Activated CD4-positive, alpha-beta memory T cell treated with anti-CD3 and anti-CD28 coated beads, Interleukin-2, amount 10 ng/mL, durations not matched to agents 7 days and 5 days (primary cell): ENCODE results near the gene CNNM3. TPM values are rescaled to one million over a fixed set of nuclear protein-coding genes. Genes with fewer than 3 reads are reported as not detected.

ENCODE experiments used
- CTCF ChIA-PET: fragments of 350-600 bp; sonication (Branson Sonifier 250); formaldehyde crosslinking; loops from one replicate; lab custom pipeline; 2021; ENCODE audit warnings: antibody characterized with exemption, inconsistent platforms; lab: Charles Lee
- POLR2A ChIA-PET: fragments of 350-600 bp; sonication (Branson Sonifier 250); formaldehyde crosslinking; loops from one replicate; lab custom pipeline; 2021; ENCODE audit warnings: antibody characterized with exemption; lab: Charles Lee
- DNase-seq: peaks from one replicate; pipeline ENCODE4 v3.0.0-alpha.2; 2020
- H3K27ac Mint-ChIP-seq: one replicate; pipeline ENCODE4 v1.8.0; 2021; ENCODE audit warnings: mild to moderate bottlenecking, mixed read lengths
- H3K27me3 Mint-ChIP-seq: one replicate; pipeline ENCODE4 v1.8.0; 2021; ENCODE audit warnings: mixed read lengths
- H3K36me3 Mint-ChIP-seq: one replicate; pipeline ENCODE4 v1.8.0; 2021; ENCODE audit warnings: low read depth, mixed read lengths
- H3K4me1 Mint-ChIP-seq: one replicate; pipeline ENCODE4 v1.8.0; 2021; ENCODE audit warnings: mixed read lengths
- H3K4me3 Mint-ChIP-seq: one replicate; pipeline ENCODE4 v1.8.0; 2021; ENCODE audit warnings: mild to moderate bottlenecking, mixed read lengths
- H3K9me3 Mint-ChIP-seq: one replicate; pipeline ENCODE4 v1.8.0; 2021; ENCODE audit warnings: mixed read lengths
- total RNA-seq, 2 experiments: library from RNA; stranded (reverse); gene quantifications; one replicate each; pipeline ENCODE4 v1.2.3, GENCODE V29; 2021

Gene CNNM3
- total RNA-seq, 2 experiments from 2014 or later = 26.6 to 28.5 TPM

DNA sequence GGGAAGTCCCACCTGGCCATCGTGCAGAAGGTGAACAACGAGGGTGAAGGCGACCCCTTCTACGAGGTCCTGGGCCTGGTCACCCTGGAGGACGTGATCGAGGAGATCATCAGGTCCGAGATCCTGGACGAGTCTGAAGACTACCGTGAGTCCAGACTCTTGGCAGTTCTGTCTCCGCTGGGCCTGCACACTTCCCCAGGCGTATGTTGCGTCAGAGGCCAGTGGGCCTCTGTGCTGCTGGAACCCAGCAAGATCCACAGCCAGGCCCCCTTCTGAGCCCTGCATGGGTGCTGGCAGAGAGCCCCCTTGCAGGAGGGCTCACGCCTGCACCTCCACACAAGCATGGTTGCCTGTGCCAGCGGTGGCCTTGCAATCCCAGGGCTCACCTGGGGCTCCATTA is 9.0 kb downstream of the CNNM3 start:
- Mint-ChIP-seq H3K27me3 (no peaks in the 10 kb centered on the region), H3K27ac (no peak overlapping the region), H3K36me3 (peaks cover 47% of the 10 kb centered on the region), H3K9me3 (no peaks in the 10 kb centered on the region), H3K4me1 (peaks cover 17% of the 10 kb centered on the region), H3K4me3 (no peak overlapping the region)
- CTCF ChIA-PET = interaction anchor here (1.2 kb wide), 1 partner anchor 33 kb away, joined by 4 read pairs; the partner anchor contains the start of gene ANKRD39
- POLR2A ChIA-PET = interaction anchor here (1.2 kb wide), 1 partner anchor 9 kb away, joined by 4 read pairs; the partner anchor contains the start of gene CNNM3
- no peak for DNase-seq

- no peak overlapping the region for H3K27ac Mint-ChIP-seq
- no peaks in the 10 kb centered on the region for H3K9me3 Mint-ChIP-seq
- peaks cover 55% of the 10 kb centered on the region for H3K36me3 Mint-ChIP-seq
- H3K4me1 Mint-ChIP-seq = peaks cover under 1% of the 10 kb centered on the region
- no peak overlapping the region for H3K4me3 Mint-ChIP-seq
- POLR2A ChIA-PET = interaction anchor here (1.3 kb wide), 1 partner anchor 9 kb away, joined by 4 read pairs; no protein-coding TSS in a partner anchor
- no peaks in the 10 kb centered on the region for H3K27me3 Mint-ChIP-seq
- CTCF ChIA-PET = no interaction called here
- no peak for DNase-seq
These were observed 10.6 kb downstream of the CNNM3 start for GRCh38 chr2:96826546-96827278.

GRCh38 chr2:96828436-96828835 is 12.4 kb downstream of the CNNM3 start:
- ChIA-PET CTCF (no interaction called here), POLR2A (interaction anchor here (1.4 kb wide), 1 partner anchor 11 kb away, joined by 3 read pairs; no protein-coding TSS in a partner anchor)
- Mint-ChIP-seq H3K4me3 (no peak overlapping the region), H3K4me1 (no peaks in the 10 kb centered on the region), H3K27ac (no peak overlapping the region), H3K36me3 (peaks cover 69% of the 10 kb centered on the region), H3K27me3 (no peaks in the 10 kb centered on the region), H3K9me3 (no peaks in the 10 kb centered on the region)
- DNase-seq = no peak

DNA sequence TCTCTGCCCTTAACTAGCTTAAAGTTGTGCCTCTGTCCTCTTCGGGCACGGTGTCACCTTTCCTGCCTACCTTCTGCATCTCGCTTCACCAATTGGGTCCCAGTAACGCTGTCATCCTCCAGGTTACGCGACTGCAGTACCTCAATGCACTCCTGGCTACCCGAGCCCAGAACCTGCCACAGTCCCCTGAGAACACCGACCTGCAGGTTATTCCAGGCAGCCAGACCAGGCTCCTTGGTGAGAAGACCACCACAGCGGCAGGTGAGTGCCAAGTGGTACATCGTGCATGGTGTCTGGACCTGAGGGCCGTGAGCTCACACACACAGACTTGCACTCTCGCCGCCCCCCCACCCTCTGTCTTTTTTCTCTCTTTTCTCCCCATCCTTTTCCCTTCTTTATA is 12.8 kb downstream of the CNNM3 start:
- H3K4me1 Mint-ChIP-seq = no peaks in the 10 kb centered on the region
- ChIA-PET POLR2A (interaction anchor here (1.4 kb wide), 1 partner anchor 10 kb away, joined by 3 read pairs; no protein-coding TSS in a partner anchor), CTCF (no interaction called here)
- H3K4me3 Mint-ChIP-seq = no peak overlapping the region
- no peaks in the 10 kb centered on the region for H3K9me3 Mint-ChIP-seq
- H3K27me3 Mint-ChIP-seq = no peaks in the 10 kb centered on the region
- peaks cover 73% of the 10 kb centered on the region for H3K36me3 Mint-ChIP-seq
- DNase-seq = no peak
- no peak overlapping the region for H3K27ac Mint-ChIP-seq

DNA sequence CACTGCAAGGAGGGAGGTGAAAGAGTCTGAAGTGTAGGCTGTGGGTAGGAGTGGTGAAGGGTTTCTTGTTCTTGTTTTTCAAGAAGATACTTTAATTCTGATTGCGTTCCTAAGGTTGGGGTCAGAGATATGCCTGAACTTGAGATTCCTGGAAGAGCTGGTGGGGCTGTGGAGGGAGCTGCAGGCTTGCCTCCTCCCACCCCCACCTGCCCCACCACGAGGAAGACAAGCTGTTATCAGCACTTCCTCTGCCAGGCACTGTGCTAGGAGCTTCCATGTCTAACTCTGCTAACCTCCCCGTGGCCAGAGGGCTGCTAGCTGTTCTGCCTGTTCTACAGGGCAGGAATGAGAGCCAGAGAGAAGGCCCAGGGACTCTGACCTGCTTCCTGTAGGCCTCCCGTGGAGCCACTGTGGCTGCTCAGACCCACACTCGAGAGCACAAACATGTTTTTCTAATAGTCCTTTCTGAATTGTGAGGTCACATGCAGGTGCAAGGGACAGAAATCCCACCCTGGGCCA is 14.0 kb downstream of the CNNM3 start:
- no peaks in the 10 kb centered on the region for H3K27me3 Mint-ChIP-seq
- ChIA-PET POLR2A (no interaction called here), CTCF (no interaction called here)
- no peaks in the 10 kb centered on the region for H3K4me1 Mint-ChIP-seq
- H3K36me3 Mint-ChIP-seq = peaks cover 65% of the 10 kb centered on the region
- H3K4me3 Mint-ChIP-seq = no peak overlapping the region
- H3K9me3 Mint-ChIP-seq = no peaks in the 10 kb centered on the region
- H3K27ac Mint-ChIP-seq = no peak overlapping the region
- DNase-seq = no peak

- Mint-ChIP-seq H3K9me3 (no peaks in the 10 kb centered on the region), H3K27me3 (no peaks in the 10 kb centered on the region), H3K4me1 (no peaks in the 10 kb centered on the region), H3K36me3 (peaks cover 63% of the 10 kb centered on the region), H3K4me3 (no peak overlapping the region), H3K27ac (no peak overlapping the region)
- CTCF ChIA-PET = no interaction called here
- POLR2A ChIA-PET = interaction anchor here (1.0 to 1.2 kb wide), 2 partner anchors 14 to 130 kb away, joined by 3 to 4 read pairs; no protein-coding TSS in a partner anchor
- DNase-seq = no peak
These were observed 15.6 kb downstream of the CNNM3 start for GRCh38 chr2:96831679-96832078.

DNA sequence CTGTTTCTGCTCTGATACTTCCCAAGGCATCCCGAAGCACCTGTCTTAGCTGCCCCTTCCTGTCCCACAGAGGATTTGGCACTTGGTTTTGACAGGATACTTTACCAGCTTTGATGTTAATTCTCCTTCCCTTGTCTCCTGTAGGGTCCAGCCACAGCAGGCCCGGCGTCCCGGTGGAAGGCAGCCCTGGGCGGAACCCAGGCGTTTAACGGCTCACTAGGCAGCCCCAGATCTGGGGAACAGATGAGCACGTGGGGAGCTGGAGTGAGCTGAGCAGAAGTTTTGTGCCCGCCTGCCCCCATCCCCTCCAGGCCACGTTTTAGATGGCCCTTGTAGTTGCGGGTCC is 16.3 kb downstream of the CNNM3 start:
- H3K36me3 Mint-ChIP-seq = peaks cover 64% of the 10 kb centered on the region
- POLR2A ChIA-PET = interaction anchor here (1.0 to 1.2 kb wide), 2 partner anchors 14 to 129 kb away, joined by 3 to 4 read pairs; no protein-coding TSS in a partner anchor
- no peaks in the 10 kb centered on the region for H3K27me3 Mint-ChIP-seq
- CTCF ChIA-PET = no interaction called here
- H3K4me1 Mint-ChIP-seq = no peaks in the 10 kb centered on the region
- H3K27ac Mint-ChIP-seq = no peak overlapping the region
- DNase-seq = no peak
- H3K9me3 Mint-ChIP-seq = no peaks in the 10 kb centered on the region
- no peak overlapping the region for H3K4me3 Mint-ChIP-seq

DNA sequence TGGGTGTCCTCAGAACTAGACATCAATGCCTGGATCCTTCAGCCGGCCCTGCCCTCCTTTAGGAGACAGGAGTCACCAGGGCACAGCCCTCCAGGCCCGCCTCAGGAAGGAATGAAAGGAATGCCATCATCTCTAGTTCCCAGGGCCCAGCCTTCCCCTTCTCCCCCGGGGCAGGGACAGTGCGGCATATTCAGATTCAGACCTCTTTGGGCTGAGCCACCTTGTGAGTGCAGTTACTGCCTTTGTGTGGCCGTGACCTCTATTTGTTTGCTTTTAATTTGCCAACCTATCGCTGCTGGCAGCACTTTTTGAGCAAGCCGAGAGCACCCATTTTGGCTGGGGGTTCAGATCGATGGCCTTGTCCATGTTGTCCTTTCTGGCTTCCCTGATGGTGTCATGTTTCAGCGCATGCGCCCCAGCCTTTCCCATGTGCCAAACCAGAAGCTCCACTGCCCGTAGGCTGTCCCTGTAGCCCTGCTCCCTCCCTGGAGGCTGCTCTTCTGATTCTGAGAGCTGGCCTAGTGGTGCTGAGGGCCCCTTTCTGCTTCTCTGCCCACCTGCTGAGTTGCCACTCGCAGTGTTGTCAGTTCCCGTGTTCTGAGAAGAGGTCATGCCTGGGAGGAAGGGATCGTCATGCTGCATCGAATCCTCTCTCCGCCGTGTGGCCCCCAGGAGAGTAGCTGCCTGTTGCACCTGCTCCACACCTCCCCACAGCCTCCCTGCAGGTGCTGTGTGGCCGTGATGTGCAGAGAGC is 16.9 kb downstream of the CNNM3 start:
- Mint-ChIP-seq H3K27ac (no peak overlapping the region), H3K27me3 (no peaks in the 10 kb centered on the region), H3K36me3 (peaks cover 64% of the 10 kb centered on the region), H3K9me3 (no peaks in the 10 kb centered on the region), H3K4me3 (no peak overlapping the region), H3K4me1 (peaks cover under 1% of the 10 kb centered on the region)
- no peak for DNase-seq
- ChIA-PET POLR2A (interaction anchor here (0.7 to 1.2 kb wide), 4 partner anchors 12 to 128 kb away, joined by 3 to 4 read pairs (median 4); partner anchors contain the start of gene CNNM3), CTCF (interaction anchor here (0.6 kb wide), 1 partner anchor 273 kb away, joined by 3 read pairs; no protein-coding TSS in a partner anchor)

DNA sequence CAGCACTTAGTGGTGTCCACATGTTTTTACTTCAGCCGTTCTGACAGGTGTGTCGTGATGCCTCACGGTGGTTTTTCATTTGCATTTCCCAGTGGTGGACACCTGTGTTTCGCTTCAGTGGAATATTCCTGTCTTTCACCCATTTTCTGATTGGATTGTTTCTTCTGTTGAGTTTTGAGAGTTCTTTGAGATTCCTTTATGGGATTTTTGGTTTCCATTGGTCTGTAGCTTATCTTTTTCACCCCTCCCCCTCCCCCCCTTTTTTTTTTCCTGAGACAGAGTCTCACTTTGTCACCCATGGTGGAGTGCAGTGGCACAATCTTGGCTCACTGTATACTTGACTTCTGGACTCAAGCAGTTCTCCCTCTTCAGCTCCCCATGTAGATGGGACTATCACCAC is 19.8 kb downstream of the CNNM3 start:
- Mint-ChIP-seq H3K4me3 (no peak overlapping the region), H3K36me3 (peaks cover 50% of the 10 kb centered on the region), H3K27ac (no peak overlapping the region), H3K4me1 (peaks cover 23% of the 10 kb centered on the region), H3K27me3 (no peaks in the 10 kb centered on the region), H3K9me3 (no peaks in the 10 kb centered on the region)
- ChIA-PET CTCF (interaction anchor here (0.9 kb wide), 1 partner anchor 29 kb away, joined by 5 read pairs; no protein-coding TSS in a partner anchor), POLR2A (no interaction called here)
- no peak for DNase-seq

- no peak overlapping the region for H3K4me3 Mint-ChIP-seq
- ChIA-PET CTCF (interaction anchor here (2.3 to 3.2 kb wide), 2 partner anchors 21 to 22 kb away, joined by 5 to 10 read pairs; partner anchors contain the start of genes ANKRD39 and CNNM3), POLR2A (interaction anchor here (1.4 to 3.2 kb wide), 2 partner anchors 20 to 21 kb away, joined by 3 to 33 read pairs; partner anchors contain the start of genes ANKRD39 and CNNM3)
- peaks cover 44% of the 10 kb centered on the region for H3K36me3 Mint-ChIP-seq
- no peak overlapping the region for H3K27ac Mint-ChIP-seq
- H3K4me1 Mint-ChIP-seq = peaks cover 27% of the 10 kb centered on the region
- no peak for DNase-seq
- H3K9me3 Mint-ChIP-seq = no peaks in the 10 kb centered on the region
- H3K27me3 Mint-ChIP-seq = no peaks in the 10 kb centered on the region
These were observed 21.5 kb downstream of the CNNM3 start for GRCh38 chr2:96837575-96837974.

DNA sequence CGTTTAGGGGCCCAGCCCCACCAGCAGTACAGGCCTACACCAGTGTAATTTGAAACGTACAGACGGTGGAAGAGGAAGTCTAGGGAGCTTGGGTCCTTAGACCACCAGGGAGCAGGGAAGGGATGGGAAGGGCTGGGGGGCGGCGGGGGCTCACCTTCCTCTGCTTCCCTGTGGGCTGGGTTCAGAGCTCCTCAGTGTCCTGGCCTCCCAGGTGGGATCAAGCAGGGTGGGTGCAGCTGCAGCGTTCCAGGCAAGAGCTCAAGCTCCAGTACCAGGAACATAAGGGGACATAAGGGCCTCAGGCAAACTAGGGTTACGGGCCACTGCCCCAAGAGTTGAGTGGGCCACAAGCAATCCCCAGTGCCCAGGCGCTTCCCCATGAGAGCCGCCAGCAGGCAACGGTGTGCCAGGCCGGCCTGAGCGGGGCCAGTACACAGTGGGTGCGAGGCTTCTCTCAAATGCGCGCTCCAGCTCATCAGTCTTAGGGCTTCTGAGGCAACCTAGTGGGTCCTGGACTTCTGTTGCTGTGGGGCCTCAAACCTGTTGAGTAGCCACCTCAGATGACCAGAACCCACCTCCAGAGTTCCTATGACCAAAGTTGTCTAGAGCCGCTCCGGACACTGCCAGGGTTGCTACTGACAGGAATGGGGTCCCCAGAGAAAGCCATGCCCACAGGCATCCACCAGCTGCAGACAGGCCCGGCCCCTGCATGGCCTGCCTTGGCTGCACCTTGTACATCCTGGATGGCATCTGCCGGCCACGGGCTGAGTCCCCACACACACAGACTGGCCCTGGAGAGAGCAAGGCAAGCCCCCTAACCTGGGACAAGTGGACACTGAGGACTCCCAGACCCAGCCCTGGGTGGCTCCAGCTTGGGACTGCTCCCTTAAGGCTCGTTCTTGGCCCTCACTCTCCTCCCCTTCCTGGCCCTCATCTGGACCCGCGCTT is 22.6 kb downstream of the CNNM3 start:
- H3K4me3 Mint-ChIP-seq = peak overlapping the region; percentile 34

More for the DNA sequence above, 22.6 kb downstream of the CNNM3 start:
- peaks cover 31% of the 10 kb centered on the region for H3K4me1 Mint-ChIP-seq
- H3K27me3 Mint-ChIP-seq = no peaks in the 10 kb centered on the region
- no peak for DNase-seq
- peak overlapping the region; percentile 79 for H3K27ac Mint-ChIP-seq
- peaks cover 39% of the 10 kb centered on the region for H3K36me3 Mint-ChIP-seq
- CTCF ChIA-PET = interaction anchor here (0.5 to 3.2 kb wide), 4 partner anchors 19 to 116 kb away, joined by 3 to 10 read pairs (median 5); partner anchors contain the start of genes ANKRD39 and CNNM3
- POLR2A ChIA-PET = interaction anchor here (0.6 to 3.2 kb wide), 6 partner anchors 10 to 124 kb away, joined by 3 to 33 read pairs (median 4); partner anchors contain the start of genes ANKRD39 and CNNM3
- H3K9me3 Mint-ChIP-seq = no peaks in the 10 kb centered on the region
